ENCODE data around the gene MB21D2. TPM values are rescaled to one million over a fixed set of nuclear protein-coding genes. Genes with fewer than 3 reads are reported as not detected.

Gene MB21D2
- total and polyA plus RNA-seq, 2 of the 8 experiments (the other 6 are each of a cell fraction or from before 2014, with no cell fraction given): 10.0 to 21.0 TPM

DNA sequence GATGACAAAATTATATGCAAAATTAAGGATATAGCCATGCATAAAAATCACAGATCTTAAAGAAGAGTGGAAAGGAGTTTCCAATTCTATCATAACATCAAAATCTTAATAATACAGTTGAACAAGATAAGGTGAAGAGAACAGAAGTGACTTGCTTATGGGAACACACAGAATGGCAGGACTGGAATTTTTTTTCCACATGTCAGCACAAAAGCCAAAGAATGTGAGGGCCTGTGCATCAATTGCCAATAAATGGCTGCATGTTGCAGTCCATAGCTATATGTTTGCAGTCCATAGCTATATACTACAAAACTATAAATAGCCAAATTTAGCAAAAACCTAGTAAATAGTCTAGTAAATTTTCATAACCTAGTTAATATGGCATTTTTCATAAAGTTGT lies 10.4 kb upstream of the MB21D2 start:
- Histone ChIP-seq H4K8ac (ENCODE audit: extremely low read depth, insufficient read depth, low read length) (no peak overlapping the region), H4K91ac (replicated peaks; ENCODE audit: insufficient read length, low read length) (no peak overlapping the region), H3K27me3 (replicated peaks in 1 of 4; ENCODE audit: control insufficient read depth in 3 of 4, extremely low read depth in 1 of 4, insufficient read depth in 3 of 4, low read length in 3 of 4) (no peaks in the 10 kb centered on the region), H3K56ac (replicated peaks; ENCODE audit: insufficient read length, low read depth, low read length) (no peak overlapping the region), H3K4me2 (ENCODE audit: insufficient read depth in 1 of 2, low read depth in 2 of 2, low read length in 2 of 2) (no peak overlapping the region), H3K79me1 (ENCODE audit: low read depth, low read length) (no peaks in the 10 kb centered on the region), H3K27ac (ENCODE audit: low read depth, low read length) (no peak overlapping the region), H3K18ac (ENCODE audit: extremely low read depth, low read length) (no peak overlapping the region), H2BK15ac (ENCODE audit: low read length) (no peak overlapping the region), H3K23me2 (ENCODE audit: low read depth, low read length) (no peaks in the 10 kb centered on the region), H3K14ac (ENCODE audit: insufficient read length) (no peak overlapping the region), H2AK5ac (ENCODE audit: low read depth, low read length) (no peak overlapping the region), H2BK12ac (ENCODE audit: low read depth, low read length) (no peak overlapping the region), H3K4ac (replicated peaks; ENCODE audit: insufficient read length, low read depth, low read length) (no peak overlapping the region), H2AFZ (ENCODE audit: low read length) (no peak overlapping the region), H3K4me3 (ENCODE audit: extremely low read depth in 1 of 4, insufficient read depth in 2 of 4, low read depth in 3 of 4, low read length in 4 of 4) (no peak overlapping the region), H3K9me3 (ENCODE audit: insufficient read depth in 2 of 2, low read depth in 1 of 2, low read length in 1 of 2) (no peaks in the 10 kb centered on the region), H3K36me3 (ENCODE audit: control insufficient read depth in 2 of 4, insufficient read depth in 4 of 4, low read length in 3 of 4) (no peaks in the 10 kb centered on the region), H2BK20ac (ENCODE audit: low read length) (no peak overlapping the region), H4K5ac (ENCODE audit: insufficient read length, low read depth, low read length) (no peak overlapping the region), H4K20me1 (replicated peaks in 1 of 2; ENCODE audit: control insufficient read depth in 1 of 2, insufficient read depth in 2 of 2, low read length in 2 of 2) (no peaks in the 10 kb centered on the region), H3K79me2 (ENCODE audit: control insufficient read depth in 1 of 2, insufficient read depth in 2 of 2, low read length in 2 of 2) (no peaks in the 10 kb centered on the region), H2BK120ac (replicated peaks; ENCODE audit: low read depth, low read length) (no peak overlapping the region), H3K4me1 (replicated peaks in 1 of 4; ENCODE audit: control insufficient read depth in 3 of 4, insufficient read depth in 4 of 4, low read length in 3 of 4) (peaks cover 0 to 7% (median 0%) of the 10 kb centered on the region in 4 experiments; a peak in 1 of 7 replicates), H2BK5ac (ENCODE audit: low read depth, low read length) (no peak overlapping the region), H3K9ac (replicated peaks in 1 of 4; ENCODE audit: extremely low read depth in 1 of 4, low read depth in 3 of 4, low read length in 3 of 4) (no peak overlapping the region), H3K23ac (ENCODE audit: insufficient read length) (no peak overlapping the region)
- DNase-seq (ENCODE audit: low read depth in 1 of 2, low spot score in 2 of 2) (no peak), FAIRE-seq (no peak)
- ChIA-PET CTCF (ENCODE audit: partially characterized antibody) (interaction anchor here (0.6 to 1.0 kb wide), 3 partner anchors 111 to 646 kb away, joined by 3 to 4 read pairs (median 3); no protein-coding TSS in a partner anchor), POLR2A (ENCODE audit: partially characterized antibody) (no interaction called here)
- TF ChIP-seq BCL11A (IDR thresholded peaks at IDR 0.05; ENCODE audit: low read depth in 2 of 2, low read length in 2 of 2): no peak
- TF ChIP-seq EP300 (IDR thresholded peaks at IDR 0.05; ENCODE audit: borderline replicate concordance in 1 of 2, low read depth in 2 of 2, low read length in 2 of 2): no peak
- no peak for TF ChIP-seq GABPA (IDR thresholded peaks at IDR 0.05; ENCODE audit: borderline replicate concordance, insufficient read depth, low read length)

All from H1 (cell line).